HEK293T (cell line): ENCODE measurements around the gene BRD3.

Experiments
- ELF4 ChIP-seq: fragments of 450-650 bp; IDR thresholded peaks from 2 replicates; pipeline ENCODE4 v1.6.1; 2017; ENCODE audit warnings: antibody characterized with exemption
- HDGF ChIP-seq: fragments of 450-650 bp; IDR thresholded peaks from 2 replicates; pipeline ENCODE4 v1.6.1; 2017; ENCODE audit warnings: antibody characterized with exemption, borderline replicate concordance
- SP1 ChIP-seq: fragments of 450-650 bp; IDR thresholded peaks from 2 replicates; pipeline ENCODE4 v1.6.1; 2017
- TARDBP ChIP-seq: fragments of 450-650 bp; IDR thresholded peaks from 2 replicates; pipeline ENCODE4 v1.6.1; 2016

DNA sequence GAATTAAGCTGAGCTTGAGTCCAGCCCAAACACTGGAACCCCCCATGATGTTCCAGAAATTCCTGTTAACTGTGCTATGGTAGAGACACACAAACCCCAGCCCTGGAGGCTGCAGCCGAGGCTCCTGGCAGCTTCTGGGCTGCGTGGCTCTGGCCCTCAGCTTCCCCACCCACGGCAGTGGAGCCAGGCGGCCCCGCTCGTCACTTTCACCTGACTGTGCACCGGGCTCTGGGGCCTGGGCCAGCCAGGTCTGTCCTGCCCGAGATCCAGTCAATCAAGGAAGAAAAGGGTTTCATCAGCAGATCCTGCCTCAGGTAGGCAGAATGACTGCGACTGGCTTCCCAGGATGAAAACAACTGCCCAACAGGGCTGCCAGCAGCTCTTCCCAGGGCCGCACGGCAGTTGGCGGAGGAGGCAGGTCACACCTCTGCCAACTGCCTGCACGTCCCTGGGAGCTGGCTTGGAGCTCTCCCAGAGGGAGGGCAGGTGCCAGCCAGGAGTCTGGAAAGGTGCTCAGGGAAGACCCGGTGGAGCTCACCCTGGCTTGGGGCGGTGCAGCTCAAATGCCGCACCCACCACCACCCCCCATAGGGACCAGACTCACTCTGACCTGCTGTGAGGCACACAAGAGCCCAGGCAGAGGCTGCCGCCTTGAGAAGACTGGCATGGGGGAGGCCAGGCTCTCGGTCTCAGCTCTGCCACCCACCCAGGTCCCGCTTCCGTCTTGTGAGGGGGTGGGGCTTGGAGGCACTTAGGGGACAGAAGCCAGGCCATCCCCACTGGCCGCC lies 20.7 kb downstream of the BRD3 start:
- TF ChIP-seq TARDBP: no peak
- no peak for TF ChIP-seq SP1
- TF ChIP-seq HDGF: no peak
- TF ChIP-seq ELF4: no peak
